Measurements from ENCODE around the gene C4orf36.

Gene C4orf36, protein sequence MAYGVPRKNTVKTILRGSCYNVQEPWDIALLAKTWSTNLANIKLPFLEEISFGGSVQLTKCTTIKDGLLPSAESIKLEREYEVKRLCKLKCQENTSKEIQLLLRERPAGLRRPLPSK

DNA sequence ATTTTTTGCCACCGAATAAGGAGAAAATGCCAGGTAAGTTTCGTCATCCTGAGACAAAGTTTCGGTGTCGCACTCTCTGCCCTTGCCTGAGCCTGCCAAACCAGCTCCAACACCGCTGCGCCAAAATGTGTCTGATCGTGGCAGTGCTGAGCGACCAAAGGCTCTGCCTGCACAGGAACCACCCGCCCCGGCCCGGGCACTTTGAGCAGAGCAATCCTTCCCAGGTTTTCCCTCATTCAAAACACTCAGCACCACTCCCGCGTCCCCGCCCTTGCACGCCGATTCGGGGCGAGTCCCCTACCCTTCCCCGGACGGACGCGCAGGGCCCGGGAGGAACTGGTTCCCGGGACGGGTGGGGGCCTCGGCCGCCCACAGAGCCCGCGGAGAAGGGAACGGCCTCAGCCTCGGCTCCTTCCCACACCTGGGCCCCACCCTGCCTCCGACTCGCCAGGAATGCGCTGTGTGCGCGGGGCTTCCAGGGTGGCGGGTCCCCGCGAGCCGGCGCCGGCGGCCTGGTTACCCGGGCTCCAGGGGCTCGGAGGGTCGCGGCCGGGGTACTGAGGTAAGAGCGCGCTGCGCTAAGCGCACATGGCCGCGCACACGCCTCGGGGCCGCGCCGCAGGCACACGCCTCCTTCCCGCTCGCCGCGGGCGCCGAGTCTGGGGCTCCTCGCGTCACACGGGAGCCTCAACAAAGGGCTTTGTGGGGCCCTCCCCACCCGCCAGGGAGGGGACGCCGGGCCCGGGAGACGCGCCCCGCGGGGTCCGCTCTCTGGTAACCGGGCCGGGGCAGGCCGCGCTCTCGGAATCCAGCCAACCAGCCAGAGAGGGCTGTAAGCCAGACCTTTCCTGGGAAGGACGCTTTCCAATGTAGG lies at the start of gene C4orf36:
Gene C4orf36, minus strand, starts transcription at position 661 of the 874 bp plus-strand sequence. CDS start 902 bp downstream, outside the sequence.
- no peak for DNase-seq

DNA sequence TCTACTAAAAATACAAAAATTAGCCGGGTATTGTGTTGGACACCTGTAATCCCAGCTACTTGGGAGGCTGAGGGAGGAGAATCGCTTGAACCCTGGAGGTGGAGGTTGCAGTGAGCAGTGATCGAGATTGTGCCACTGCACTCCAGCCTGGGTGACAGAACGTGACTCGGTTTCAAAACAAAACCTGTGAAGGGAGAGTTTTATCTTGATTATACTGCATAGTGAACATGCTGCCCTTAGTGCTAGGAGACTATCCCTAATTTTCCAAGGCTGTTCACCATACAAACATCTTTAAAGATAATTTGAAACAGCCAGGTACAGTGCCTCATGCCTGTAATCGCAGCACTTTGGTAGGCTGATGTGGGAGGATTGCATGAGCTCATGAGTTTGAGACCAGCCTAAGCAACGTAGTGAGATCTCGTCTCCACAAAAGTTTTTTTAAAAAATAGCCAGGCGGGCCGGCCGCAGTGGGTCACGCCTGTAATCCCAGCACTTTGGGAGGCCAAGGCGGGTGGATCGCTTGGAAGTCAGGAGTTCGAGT lies 48.8 kb upstream of the C4orf36 start:
- DNase-seq = no peak

DNA sequence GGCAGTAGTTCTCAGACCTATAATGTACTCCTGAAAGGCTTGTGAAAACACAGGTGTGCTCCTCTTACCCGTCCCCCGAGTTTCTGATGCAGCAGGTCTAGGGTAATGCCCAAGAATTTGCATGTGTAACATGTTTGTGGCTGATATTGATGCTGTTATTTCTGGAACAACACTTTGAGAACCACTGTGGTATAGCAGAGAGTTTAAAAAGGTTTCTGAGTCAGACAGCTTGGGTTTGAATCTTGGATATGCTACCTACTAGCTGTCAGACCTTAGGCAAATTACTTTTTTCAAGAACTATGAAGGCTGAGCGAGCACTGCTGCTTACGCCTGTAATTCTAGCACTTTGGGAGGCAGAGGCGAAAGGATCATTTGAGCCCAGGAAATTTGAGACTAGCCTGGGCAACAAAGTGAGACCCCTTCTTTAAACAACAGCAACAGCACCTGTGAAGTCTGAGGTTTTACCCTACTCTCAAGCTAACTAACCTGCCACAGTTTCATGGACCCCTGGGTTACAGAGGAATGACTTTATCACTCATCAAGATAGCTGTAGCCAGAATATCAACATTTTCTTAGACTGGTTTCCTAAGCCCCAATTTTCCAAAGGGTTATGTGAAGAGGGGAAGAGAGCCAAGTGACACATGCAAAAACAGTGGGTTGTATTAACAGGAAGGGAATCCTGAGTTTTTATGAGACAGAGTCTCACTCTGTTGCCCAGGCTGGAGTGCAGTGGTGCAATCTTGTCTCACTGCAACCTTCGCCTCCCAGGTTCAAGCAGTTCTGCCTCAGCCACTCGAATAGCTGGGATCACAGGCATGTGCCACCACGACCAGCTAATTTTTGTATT lies 47.7 kb upstream of the C4orf36 start:
- DNase-seq = peak; percentile 17 to 46

DNA sequence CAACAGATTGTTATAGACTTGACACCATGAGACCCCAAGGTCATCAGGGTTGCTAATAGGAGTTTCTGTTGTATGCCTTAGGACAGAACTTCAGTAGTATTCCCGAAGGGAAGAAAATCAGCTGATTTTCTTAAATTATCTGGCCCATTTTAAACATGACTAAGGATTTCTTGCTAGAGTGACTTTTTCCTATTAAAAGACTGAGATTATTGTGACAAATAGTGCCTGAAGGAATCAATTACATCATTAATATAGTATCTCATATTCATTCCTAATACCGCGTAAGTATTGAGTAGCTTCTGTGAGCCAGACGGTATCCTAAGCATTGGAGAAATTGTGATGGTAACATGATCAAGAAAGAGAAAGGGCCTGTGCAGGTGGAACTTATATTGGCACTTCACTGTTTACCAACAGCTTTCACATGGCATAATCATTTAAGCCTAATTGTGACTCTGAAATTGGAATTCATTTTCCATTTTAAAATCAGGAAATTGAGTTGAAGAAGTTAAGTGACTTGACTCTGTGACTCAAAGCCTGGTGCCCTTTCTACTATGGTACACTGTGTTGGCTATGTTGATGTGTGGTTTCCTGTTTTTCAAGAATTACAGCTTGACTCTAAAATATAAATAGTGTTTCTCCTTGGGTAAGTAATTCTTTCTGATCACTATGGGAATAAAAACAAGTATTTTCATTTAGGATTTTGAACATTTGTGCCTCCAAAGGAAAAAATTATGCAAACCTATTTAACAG lies 46.7 kb upstream of the C4orf36 start:
- peak; percentile 26 to 41 for DNase-seq

DNA sequence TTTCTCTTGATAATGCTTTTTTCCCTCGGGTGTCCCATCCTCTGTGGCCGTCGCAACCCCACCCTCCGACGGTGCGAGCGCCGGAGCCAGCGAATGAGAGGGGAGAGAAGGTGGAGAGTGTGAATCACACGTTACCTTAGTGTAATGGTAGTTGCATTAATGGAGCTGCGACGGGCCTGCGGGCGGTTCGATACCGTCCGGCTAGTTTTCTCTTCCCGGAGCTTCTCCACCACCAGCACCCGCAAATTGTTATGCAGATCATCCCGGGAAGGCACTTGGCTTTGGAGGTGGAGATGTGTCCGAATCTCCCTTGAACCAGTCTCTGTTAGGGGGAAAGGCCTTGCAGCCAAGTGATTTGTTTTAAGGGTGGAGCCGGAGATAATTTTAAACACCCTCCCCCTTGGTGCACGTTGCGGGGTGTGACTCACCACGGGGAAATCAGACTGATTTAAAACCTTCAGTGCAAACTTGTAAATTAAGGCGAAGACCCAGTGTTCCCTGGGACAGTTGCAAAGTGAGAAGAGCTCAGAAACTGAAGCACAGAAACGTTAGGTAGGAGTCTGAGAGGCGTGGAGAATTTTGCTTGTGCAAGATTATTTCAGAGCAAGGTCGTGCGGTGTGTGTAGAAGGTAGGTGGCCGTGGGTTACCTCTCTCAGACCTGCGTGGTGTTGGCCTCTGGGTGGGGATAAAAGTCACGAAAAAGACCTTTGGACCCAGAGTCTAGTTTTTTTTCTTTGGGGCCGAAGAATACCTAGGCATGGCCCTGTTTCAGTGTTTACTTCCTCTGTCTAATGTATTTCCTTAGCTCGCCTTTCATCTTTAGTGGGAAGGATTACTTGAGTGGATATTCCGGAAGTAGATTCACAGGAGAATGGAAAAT lies 43.9 kb upstream of the C4orf36 start:
- peak; percentile 79 to 80 for DNase-seq

DNA sequence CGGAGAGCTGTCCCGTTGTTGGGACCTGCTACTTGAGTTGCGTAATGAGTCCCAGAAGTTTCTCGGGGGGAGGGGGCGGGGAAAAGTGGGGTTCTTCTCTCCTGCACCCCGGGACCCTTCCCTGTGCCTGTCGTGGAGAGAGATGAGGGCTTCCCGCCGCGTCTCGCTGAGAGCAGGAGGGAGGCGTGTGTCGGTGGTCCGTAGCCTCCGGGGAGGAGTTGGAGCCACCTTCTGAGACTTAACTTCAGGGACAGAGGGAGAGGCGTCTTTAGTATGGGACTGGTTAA lies 43.3 kb upstream of the C4orf36 start:
- no peak for DNase-seq

DNA sequence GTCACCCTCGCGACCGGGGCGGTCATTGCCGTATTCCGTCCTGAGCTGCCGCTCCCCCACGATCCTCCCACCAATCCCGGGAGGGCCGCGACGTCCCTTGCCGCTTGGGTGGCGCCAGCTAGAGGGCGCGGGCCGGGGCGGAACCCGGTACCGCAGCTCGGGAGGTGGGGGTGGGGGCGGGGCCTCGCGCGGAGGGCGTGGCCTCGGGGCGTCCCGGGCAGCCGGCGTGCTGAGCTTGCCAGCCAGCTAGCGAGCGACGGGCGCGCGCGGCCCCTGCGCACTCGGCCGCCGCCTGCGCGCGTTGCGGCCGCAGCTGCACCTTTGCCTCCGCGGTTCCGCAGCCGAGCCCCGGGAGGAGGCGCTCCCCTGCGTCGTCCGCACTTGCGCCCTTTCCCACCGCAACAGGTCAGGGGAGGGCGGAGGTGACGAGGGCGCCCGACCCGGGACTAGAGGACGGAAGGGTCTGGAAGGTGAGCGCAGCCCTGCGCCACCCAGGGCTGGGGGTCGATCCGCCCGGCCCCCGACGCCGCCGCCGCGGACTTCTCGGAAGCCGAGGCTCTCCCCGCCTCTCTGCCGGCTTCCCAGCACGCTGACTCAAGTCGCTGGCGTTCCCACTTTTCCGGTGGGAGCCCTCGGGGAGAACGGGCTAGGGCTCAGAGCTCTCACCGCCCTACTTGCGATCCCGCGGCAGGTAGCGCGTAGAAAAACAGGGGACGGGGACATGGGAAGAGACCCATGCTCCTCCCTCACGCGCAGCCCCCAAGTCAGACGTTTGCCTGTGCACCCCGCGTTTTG lies 42.7 kb upstream of the C4orf36 start, which contains the start of gene AFF1:
Gene AFF1, plus strand, starts transcription at position 241 of the 795 bp plus-strand sequence. CDS start 13,523 bp downstream, outside the sequence.
- DNase-seq = peak; percentile 93

DNA sequence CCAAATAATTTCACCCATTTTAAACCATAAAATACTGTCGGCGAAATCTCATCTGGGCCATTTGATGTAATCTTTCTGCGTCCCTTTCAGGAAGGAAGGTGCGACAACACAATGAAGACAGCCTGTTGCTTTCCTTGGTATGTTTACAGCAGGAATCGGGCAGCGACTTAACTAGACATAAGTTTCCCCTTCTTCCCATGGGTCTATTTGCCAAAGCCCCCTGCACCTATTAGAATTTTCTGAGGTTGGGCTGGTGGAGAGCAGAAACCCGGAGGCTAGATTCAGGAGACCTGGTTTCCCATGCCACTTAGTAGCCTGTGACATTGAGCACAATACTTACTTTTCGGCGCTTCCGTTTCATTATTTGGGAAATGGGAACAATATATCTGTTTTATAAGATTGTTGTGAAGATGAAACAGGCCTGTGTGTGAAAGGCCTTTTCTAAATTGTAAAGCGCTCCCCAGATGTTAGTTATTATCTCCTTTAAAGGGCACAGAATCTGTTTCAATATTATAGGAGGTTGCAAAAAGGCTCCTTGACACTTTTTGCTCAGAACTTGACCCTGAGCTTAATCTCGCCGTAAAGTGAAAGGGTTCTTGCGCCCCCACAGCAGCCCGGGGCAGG lies 42.0 kb upstream of the C4orf36 start:
- DNase-seq = no peak

DNA sequence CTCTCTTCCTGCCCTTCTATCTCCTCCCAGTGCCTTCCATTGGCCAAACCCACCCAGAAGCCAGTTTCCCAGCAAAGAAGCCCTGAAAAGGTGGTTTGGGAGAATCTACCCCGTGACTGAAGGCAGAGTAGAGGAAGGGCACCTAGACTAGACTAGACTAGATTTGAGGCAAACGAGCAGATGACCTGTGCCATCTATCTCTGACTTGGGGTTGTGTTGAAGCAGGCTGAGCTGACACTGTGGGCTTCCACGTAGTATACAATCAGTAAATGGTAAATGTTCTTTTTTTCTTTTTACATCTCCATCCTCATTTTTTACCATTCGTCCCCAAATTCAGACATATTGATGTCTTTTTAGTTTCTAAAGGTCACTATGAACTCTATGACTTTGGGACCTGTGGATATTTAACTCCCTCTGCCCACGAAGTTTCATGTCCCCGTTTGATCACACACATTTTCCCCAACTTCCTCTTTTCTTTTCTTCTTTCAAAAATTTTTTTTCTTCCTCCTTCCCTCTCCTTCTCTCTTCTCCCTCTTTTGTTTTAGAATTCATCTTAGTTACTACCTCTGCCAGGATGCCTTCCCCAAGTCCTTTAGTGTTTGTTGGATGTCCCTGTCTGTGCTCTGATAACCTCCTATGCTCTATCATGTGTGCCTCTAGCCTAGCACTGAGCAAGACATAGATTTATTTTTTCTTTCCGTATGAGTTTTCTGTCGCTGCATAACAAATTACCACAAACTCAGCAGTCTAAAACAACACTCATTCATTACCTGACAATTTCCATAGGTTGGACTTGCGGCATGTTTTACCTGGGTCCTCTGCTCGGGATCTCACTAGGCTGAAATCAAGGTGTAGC lies 36.4 kb upstream of the C4orf36 start:
- no peak for DNase-seq

DNA sequence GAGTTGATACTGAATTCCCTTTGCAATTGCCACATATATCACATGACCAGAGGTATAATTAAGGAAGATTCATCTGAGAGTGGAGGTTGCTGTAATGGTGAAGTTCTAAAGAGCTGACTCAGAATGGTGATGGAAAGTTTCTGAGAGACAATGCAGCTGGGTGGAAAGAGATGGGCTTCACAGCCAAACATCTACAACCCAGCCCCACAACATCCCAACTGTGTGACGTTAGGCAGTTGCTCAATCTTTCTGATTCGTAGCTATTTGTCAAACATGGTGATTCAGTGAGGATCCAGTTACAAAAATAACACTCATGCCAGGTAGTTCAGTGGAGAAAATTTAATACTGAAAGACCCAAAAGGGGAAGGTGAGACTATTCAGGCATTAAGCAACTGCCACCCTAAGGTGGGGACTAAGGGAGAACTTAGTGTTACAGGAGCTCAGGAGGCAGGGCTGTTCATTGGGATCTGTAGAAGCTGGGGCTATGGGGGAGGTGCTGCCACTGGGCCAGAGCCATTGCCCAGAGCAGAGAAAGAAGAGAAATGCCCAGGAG lies 35.7 kb upstream of the C4orf36 start:
- DNase-seq = peak in 1 of 2 donors; percentile 49

DNA sequence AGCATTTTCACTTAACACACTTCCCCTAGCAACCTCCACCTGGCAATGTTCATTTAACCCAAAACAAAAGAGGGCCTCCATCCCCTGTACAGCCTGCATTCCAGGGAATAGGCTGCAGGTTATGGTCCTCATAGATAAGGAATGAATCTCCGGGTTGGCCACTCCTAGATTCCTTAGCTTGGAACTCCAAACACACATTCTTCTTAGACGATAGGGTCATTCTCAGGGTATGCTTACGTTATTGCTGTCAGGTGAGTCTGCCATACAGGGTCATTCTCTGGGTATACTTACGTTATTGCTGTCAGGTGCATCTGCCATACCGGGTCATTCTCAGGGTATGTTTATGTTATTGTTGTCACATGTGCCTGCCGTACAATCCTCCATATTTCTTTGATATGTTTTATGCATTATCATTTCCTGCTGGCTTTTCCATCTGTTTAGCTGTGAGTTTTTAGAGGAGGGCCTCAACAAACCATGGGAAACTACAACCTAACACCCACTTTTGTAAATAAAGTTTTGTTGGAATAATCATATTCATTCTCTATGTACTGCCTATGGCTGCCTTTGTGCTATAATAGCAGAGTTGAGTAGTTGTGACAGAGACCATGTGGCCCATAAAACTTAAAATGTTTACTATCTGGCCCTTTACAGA lies 34.3 kb upstream of the C4orf36 start:
- no peak for DNase-seq

DNA sequence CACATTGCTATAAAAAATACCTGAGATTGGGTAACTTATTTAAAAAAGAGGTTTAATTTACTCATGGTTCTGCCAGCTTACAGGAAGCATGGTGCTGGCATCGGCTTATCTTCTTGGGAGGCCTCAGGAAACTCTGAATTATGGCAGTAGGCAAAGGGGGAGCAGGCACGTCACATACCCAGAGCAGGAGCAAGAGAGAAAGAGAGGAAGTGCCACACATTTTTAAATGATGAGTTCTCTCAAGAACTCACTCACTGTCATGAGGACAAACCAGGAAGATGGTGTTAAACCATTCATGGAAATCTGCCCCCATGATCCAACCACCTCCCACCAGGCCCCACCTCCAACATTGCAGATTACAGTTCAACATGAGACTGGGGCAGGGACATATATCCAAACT lies 32.6 kb upstream of the C4orf36 start:
- no peak for DNase-seq

DNA sequence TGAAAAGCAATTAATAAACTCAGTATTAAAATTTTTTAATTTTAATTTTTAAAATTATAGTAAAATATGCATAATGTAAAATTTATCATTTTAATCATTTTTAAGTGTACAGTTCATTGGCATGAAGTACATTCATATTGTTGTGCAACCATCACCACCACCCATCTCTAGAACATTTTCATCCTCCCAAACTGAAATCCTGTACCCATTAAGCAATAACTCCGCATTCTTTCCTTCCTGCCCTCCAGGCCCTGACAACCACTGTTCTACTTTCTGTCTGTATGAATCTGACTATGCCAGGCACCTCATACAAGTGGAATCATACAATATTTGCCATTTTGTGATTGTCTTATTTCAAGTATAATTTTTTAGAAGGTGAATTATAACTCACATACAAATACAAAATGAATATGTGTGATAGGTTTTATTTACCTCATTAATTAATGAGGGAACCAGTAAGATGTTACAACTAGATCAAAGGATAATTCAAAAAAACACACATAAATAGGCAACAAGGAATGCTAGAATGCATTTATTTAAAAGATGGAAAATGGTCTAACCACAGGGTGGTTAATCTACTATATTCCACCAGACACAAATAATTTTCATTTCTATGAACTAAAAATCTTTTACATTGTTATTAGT lies 29.5 kb upstream of the C4orf36 start:
- no peak for DNase-seq

DNA sequence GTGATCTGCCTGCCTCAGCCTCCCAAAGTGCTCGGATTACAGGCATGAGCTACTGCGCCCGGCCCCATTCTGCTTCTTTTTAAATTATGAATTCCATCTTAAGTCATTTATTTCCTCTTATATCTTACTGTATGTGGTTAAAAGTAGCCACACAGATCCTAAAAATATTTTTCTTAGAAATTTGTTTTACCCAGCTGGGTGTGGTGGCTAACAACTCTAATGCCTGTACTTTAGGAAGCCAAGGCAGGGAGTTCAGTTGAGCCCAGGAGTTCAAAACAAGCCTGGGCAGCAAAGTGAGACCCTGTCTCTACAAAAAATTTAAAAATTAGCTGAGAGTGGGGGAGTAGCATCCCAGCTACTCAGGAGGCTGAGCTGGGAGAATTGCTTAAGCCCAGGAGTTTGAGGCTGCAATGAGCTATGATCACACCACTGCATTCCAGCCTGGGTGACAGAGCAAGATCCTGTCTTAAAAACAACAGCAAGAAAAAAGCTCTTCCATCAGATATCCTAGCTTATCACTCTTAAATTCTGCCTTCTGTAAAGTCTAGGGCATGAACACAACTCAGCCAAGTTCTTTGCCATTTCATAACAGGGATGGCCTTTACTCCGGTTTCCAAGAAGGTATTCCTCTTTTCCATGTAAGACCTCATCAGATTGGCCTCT lies 27.5 kb upstream of the C4orf36 start:
- no peak for DNase-seq

DNA sequence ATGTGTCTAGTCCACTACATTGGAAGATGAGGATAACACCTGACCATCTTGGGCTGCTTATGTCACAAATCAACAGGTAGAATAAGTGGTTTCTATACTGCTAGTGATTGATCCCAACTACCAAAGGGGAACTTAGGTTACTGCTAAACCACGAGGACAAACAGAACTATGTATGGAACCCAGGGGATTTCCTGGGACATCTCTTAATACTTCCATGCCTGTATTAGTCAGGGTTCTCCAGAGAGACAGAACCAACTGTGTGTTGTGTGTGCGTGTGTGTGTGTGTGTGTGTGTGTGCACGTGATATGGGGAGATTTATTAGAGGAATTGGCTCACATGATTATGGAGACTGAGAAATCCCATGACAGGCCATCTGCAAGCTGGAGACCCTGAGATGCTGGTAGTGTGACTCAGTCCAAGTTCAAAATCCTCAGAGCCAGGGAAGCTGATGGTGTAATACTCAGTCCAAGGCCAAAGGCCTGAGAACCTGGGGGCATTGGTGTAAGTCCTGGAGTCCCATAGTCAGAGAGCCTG lies 26.4 kb upstream of the C4orf36 start:
- DNase-seq = peak in 1 of 2 donors; percentile 34

DNA sequence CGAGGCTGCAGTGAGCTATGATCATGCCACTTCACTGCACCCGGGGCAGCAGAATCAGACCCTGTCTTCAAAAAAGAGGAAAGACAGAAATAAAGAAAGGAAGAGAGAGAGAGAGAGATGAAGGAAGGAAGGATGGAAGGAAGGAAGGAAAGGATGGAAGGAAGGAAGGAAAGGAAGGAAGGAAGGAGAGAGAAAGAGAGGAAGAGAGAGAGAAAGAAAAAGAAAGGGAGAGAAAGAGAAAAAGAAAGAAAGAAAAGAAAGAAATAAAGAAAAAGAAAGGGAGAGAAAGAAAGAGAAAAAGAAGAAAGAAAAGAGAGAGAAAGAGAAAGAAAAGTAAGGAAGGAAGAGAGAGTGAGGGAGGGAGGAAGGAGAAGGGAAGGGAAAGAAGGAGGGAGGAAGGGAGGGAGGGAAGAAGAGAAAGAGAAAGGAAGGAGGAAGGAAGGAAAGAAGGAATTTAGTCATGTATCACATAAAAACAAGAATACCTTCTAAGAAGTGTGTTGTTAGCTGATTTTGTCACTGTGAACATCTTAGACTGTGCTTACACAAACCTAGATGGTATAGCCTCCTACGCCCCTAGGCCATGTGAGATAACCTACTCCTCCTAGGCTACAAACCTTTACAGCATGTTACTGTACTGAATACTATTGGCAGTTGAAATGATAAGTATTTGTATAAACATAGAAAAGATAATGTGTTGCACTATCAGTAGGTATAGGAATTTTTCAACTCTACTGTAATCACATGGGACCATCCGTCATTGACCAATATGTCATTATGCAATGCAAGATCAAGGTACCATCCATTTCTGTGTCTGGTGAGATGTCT lies 25.2 kb upstream of the C4orf36 start:
- DNase-seq = no peak

Data from CD4-positive, alpha-beta T cell treated with Interleukin-4 for 1 hour (primary cell).